Peyer's patch (tissue), 4 donors: Measurements from ENCODE around the gene ANXA6.

Source experiments
- CTCF ChIP-seq, 6 experiments: fragments of 450-650 bp in 4 of 6; fragments of 200-600 bp in 2 of 6; sonication (generic) in 1 of 6; IDR thresholded peaks; one replicate each; pipeline ENCODE4 v1.5.1; 2017 to 2019; ENCODE audit warnings: antibody characterized with exemption in 6 of 6, mild to moderate bottlenecking in 3 of 6, moderate library complexity in 1 of 6
- POLR2A ChIP-seq, 2 donors: fragments of 450-650 bp; IDR thresholded peaks; one replicate each; pipeline ENCODE4 v1.5.1; 2017; ENCODE audit warnings: antibody characterized with exemption in 2 of 2, mild to moderate bottlenecking in 2 of 2, moderate library complexity in 2 of 2

- TF ChIP-seq CTCF (IDR thresholded peaks at IDR 0.05) (no peak), POLR2A (IDR thresholded peaks at IDR 0.05) (no peak)
Observed at GRCh38 chr5:151153300-151153699, 4.3 kb downstream of the ANXA6 start.
